Lung (tissue), 12 donors: ENCODE measurements around the gene DMRT3. TPM values are rescaled to one million over a fixed set of nuclear protein-coding genes. Genes with fewer than 3 reads are reported as not detected.
A peak's percentile ranks its signal among the peaks of the same experiment; 100 is the strongest.
"Not testable (repeated sequence)": the region's sequence is repeated elsewhere in the genome, so short reads cannot be mapped to it uniquely, and the experiment has no call there.

ENCODE experiments used
- ATAC-seq: fragments of 200-7000 bp; cut with Tn5 transposase; one replicate; pipeline ENCODE4 v1.9.1; 2020; ENCODE audit warnings: moderate number of reproducible peaks; ENCODE audit not compliant: insufficient read depth, low FRiP score
- DNase-seq, 3 donors: peaks; one replicate each; pipeline ENCODE4 v3.0.0-alpha.2; 2013 to 2017
- H3K27ac ChIP-seq, 2 donors: one replicate each; pipeline ENCODE4 v1.5.1; 2013; ENCODE audit warnings: mild to moderate bottlenecking in 2 of 2, moderate library complexity in 2 of 2, control low read depth in 1 of 2, inconsistent platforms in 1 of 2, low read depth in 1 of 2, low read length in 1 of 2
- H3K27me3 ChIP-seq, 3 donors: one replicate each; pipeline ENCODE4 v1.5.1; 2013; ENCODE audit warnings: low read length in 2 of 3; ENCODE audit not compliant: control insufficient read depth in 3 of 3, insufficient read depth in 3 of 3
- H3K36me3 ChIP-seq, 4 donors: one replicate each; pipeline ENCODE4 v1.5.1; 2013; ENCODE audit warnings: low read length in 4 of 4, mild to moderate bottlenecking in 1 of 4, moderate library complexity in 1 of 4; ENCODE audit not compliant: control insufficient read depth in 4 of 4, insufficient read depth in 4 of 4
- H3K4me1 ChIP-seq, 5 donors: one replicate each; pipeline ENCODE4 v1.5.1; 2013; ENCODE audit warnings: low read length in 5 of 5, mild to moderate bottlenecking in 2 of 5, moderate library complexity in 1 of 5; ENCODE audit not compliant: control insufficient read depth in 5 of 5, insufficient read depth in 5 of 5
- H3K4me3 ChIP-seq: one replicate; pipeline ENCODE4 v1.5.1; 2013; ENCODE audit warnings: mild to moderate bottlenecking, control low read depth, moderate library complexity
- H3K9ac ChIP-seq, 2 donors: one replicate each; pipeline ENCODE4 v1.5.1; 2013; ENCODE audit warnings: low read length in 2 of 2, control low read depth in 1 of 2; ENCODE audit not compliant: insufficient read depth in 1 of 2
- H3K9me3 ChIP-seq, 4 donors: one replicate each; pipeline ENCODE4 v1.5.1; 2013; ENCODE audit warnings: low read length in 3 of 4, mild to moderate bottlenecking in 1 of 4, moderate library complexity in 1 of 4; ENCODE audit not compliant: control insufficient read depth in 4 of 4, insufficient read depth in 3 of 4
- CTCF ChIP-seq: IDR thresholded peaks from 2 replicates; pipeline ENCODE4 v1.5.1; 2012; ENCODE audit warnings: mild to moderate bottlenecking; ENCODE audit errors: control extremely low read depth, extremely low read depth
- WGBS, 2 donors: extraction: QIAGEN DNeasy Blood & Tissue Kit; methylation state at CpG; one replicate each; pipeline ENCODE4 v1.1.7; 2013; 5-methylcytosine and 5-hydroxymethylcytosine counted together
- polyA plus RNA-seq, 2 donors: library from polyadenylated mRNA; stranded (reverse); fragments of 200-250 nt; gene quantifications; one replicate each; pipeline ENCODE4 v1.2.1, GENCODE V29; 2013
- total RNA-seq, 2 donors: library from RNA; depleted of rRNA in 1 of 2; stranded (reverse); fragments of >200 nt in 1 of 2; gene quantifications; one replicate each; pipeline ENCODE4 v1.2.1, GENCODE V29; 2014 to 2021
- donor health status: control.
- donor health status: control.
- donor health status: Bipolar disorder and iron deficiency.
- donor health status: healthy.
- donor health status: DM: yes; HTN: yes; CAD: no.

DMRT3 gene
- total and polyA plus RNA-seq, 4 donors, result 0.13 to 0.20 TPM; not detected in 2

- H3K9ac ChIP-seq, result no peak overlapping the region
- H3K9me3 ChIP-seq, result no peaks in the 10 kb centered on the region
- TF ChIP-seq CTCF, result no peak
- ATAC-seq (no peak), DNase-seq (no peak)
- peaks cover 0 to 9% (median 6%) of the 10 kb centered on the region in 3 donors for H3K27me3 ChIP-seq
- H3K36me3 ChIP-seq, result no peaks in the 10 kb centered on the region
- H3K27ac ChIP-seq, result no peak overlapping the region
- no peak overlapping the region for H3K4me3 ChIP-seq
- peaks cover 0 to 2% (median 0%) of the 10 kb centered on the region in 5 donors for H3K4me1 ChIP-seq
- WGBS, 2 donors, result 41 to 71% methylated on average over 3 of the region's 3 CpGs
Observed at GRCh38 chr9:995781-996180, 19.3 kb downstream of the DMRT3 start.

GRCh38 chr9:998299-999110 lies 22.1 kb downstream of the DMRT3 start:
- H3K4me1 ChIP-seq, H3K36me3 ChIP-seq, DNase-seq, H3K4me3 ChIP-seq, H3K9me3 ChIP-seq, H3K27me3 ChIP-seq, ATAC-seq, H3K9ac ChIP-seq, H3K27ac ChIP-seq: not testable (repeated sequence)
- 69 to 76% methylated on average over 24 to 28 of the region's 55 CpGs for WGBS, 2 donors

GRCh38 chr9:1001838-1002237 lies 25.4 kb downstream of the DMRT3 start:
- H3K36me3 ChIP-seq, result no peaks in the 10 kb centered on the region
- no peak overlapping the region for H3K4me3 ChIP-seq
- WGBS, 2 donors, result 75 to 77% methylated on average over 4 of the region's 4 CpGs
- peaks cover 0 to 10% (median 5%) of the 10 kb centered on the region in 3 donors for H3K27me3 ChIP-seq
- H3K4me1 ChIP-seq, result peaks cover 0 to 2% (median 0%) of the 10 kb centered on the region in 5 donors
- no peak overlapping the region for H3K9ac ChIP-seq
- no peaks in the 10 kb centered on the region for H3K9me3 ChIP-seq
- no peak overlapping the region for H3K27ac ChIP-seq
- ATAC-seq (no peak), DNase-seq (peak in 1 of 3 donors; percentile 45)
- no peak for TF ChIP-seq CTCF

- 93 to 96% methylated on average over 2 of the region's 2 CpGs for WGBS, 2 donors
- ATAC-seq (no peak), DNase-seq (no peak)
- Histone ChIP-seq H3K27ac (no peak overlapping the region), H3K4me1 (peaks cover 0 to 2% (median 0%) of the 10 kb centered on the region in 5 donors), H3K9ac (no peak overlapping the region), H3K4me3 (no peak overlapping the region), H3K9me3 (no peaks in the 10 kb centered on the region), H3K27me3 (peaks cover 0 to 10% (median 5%) of the 10 kb centered on the region in 3 donors), H3K36me3 (no peaks in the 10 kb centered on the region)
- no peak for TF ChIP-seq CTCF
Observed at GRCh38 chr9:1002678-1003077, 26.2 kb downstream of the DMRT3 start.
